ENCODE data around the gene SVIP.

Gene SVIP

GRCh38 chr11:22829231-22830081 lies at the start of gene SVIP:
SVIP (minus strand) TSS chr11:22829801; CDS start chr11:22829748, 53 bp downstream.
- DNase-seq (ENCODE audit: low read depth) = peak; percentile 88

- no peak for DNase-seq (ENCODE audit: low read depth)
These were observed 49.0 kb upstream of the SVIP start for GRCh38 chr11:22878604-22879003.

GRCh38 chr11:22878039-22878438 lies 48.4 kb upstream of the SVIP start:
- no peak for DNase-seq (ENCODE audit: low read depth)

GRCh38 chr11:22875869-22876473 lies 46.4 kb upstream of the SVIP start:
- DNase-seq (ENCODE audit: low read depth) = peak; percentile 18

DNA sequence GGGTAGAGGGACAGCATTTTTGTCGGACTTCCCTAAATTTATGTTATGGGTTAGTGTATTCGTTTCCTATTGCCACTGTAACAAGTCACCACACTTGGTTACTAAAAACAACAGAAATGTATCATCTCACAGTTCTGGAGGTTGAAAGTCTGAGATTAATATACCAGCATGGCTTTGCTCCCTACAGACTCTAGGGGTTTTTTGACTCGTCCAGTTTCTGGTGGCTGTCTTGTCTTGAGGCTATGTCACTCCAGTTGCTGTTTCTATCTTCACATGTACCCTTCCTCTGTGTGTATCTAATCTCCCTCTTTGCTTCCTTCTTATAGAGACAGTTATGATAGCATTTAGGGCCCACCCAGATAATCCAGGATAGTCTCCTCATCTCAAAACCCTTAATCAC lies 39.7 kb upstream of the SVIP start:
- DNase-seq (ENCODE audit: low read depth) = no peak

GRCh38 chr11:22860241-22860640 lies 30.6 kb upstream of the SVIP start, which contains the start of gene CCDC179:
CCDC179 (minus strand) TSS chr11:22860474; CDS start chr11:22860421, 53 bp downstream.
- DNase-seq (ENCODE audit: low read depth) = no peak

DNA sequence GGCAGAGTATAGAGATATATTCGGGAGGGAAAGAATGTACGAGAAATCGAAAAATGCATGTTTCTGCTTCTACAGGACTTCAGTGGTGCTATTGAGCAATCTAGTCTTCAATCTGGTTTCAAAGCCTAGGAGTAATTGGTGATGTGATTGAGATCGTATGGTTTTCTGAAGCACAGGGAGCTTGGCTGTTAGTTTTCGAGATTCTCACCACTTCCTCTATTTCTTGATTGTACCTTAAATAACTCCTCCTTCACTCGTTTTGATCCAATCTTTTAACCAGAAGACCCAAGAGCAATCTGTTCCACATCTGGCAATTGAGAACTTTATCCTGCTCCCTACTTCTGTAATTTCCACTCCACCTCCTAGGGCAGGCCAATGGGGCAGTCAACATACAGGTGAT lies 30.2 kb upstream of the SVIP start:
- no peak for DNase-seq (ENCODE audit: low read depth)

DNA sequence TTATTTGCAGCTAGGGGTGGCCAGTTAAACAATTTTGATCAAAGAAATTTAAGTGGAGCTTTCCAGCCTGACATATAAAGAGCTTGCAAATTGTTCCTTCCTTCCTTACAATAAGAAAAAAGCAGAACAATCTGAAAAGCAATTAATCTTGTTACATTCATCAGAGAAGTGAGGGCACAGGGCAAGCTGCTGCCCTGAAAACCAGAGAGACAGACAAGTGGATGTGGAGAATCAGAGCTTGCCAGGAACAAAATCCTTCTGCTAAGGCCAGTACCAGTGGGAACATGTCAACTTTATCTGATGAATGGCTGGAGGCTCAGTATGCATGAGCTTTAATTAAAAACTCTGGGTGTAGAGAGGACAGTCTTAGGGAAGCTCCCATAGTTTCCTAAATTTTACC lies 21.9 kb upstream of the SVIP start:
- DNase-seq (ENCODE audit: low read depth) = no peak

GRCh38 chr11:22846726-22847125 lies 17.1 kb upstream of the SVIP start:
- no peak for DNase-seq (ENCODE audit: low read depth)

DNA sequence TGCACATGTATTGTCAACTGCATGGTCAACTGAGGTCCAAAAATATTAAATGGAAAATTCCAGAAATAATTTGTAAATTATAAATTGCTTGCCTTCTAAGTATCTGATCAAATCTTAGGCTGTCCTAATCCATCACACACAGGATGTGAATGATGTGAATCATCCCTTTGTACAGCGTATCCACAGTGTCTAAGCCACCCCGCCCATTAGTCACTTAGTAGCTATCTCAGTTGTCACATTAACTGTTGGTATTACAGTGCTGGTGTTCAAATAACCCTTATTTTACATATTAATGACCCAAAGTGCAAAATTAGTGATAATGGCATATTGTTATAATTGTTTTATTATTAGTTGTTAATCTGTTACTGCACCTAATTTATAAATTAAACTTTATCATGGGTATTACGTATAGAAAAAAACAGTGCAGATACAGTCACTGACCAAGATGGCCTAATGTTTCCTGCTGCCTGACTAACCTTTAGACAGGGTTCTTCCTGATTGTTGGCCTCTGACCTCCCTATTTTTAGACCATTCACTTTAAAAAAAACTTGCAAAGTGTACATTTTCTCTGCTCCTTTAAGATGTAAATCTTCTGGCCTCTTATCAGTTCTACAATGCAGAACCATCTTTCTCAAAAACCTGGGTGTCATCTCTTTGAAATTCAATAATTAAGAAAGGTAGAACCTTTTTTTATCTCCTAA lies 2.9 kb upstream of the SVIP start:
- no peak for DNase-seq (ENCODE audit: low read depth)

DNA sequence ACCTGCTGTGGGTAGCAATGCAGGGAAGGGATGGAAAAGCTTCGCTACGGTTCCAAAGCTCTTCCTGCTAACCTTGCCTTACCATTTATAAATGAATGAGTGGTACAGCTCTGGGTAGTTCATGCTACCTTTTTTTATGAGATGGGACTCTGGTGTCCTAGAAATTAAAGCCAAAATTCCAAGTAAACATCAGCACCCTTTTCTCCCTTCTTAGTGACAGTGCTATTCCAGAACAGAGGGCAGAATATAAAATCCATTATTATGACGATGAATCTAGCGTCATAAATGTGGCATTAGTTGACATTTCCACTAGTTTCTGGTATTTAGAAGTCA lies 447 bp upstream of the SVIP start:
- no peak for DNase-seq (ENCODE audit: low read depth)

DNA sequence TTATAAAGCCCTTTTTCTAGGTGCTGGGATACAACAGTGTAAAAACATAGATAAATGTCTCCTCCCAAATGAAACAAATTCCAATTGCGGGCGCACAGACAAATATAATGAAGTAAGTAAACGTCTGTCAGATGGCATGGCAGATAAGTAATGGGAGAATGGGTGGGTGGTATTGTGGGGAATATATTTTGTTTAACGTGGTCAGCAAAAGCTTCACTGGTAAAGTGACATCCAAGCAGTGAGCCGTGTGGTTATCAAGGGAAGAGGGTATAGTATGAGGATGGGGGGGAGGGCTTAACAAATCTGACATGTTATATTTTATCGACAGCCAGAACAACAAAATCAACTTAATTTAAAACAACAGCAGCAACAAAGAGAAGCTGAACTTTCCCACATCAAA lies 1.2 kb downstream of the SVIP start:
- no peak for DNase-seq (ENCODE audit: low read depth)

- DNase-seq (ENCODE audit: low read depth) = no peak
These were observed 7.4 kb downstream of the SVIP start for GRCh38 chr11:22822203-22822602.

DNA sequence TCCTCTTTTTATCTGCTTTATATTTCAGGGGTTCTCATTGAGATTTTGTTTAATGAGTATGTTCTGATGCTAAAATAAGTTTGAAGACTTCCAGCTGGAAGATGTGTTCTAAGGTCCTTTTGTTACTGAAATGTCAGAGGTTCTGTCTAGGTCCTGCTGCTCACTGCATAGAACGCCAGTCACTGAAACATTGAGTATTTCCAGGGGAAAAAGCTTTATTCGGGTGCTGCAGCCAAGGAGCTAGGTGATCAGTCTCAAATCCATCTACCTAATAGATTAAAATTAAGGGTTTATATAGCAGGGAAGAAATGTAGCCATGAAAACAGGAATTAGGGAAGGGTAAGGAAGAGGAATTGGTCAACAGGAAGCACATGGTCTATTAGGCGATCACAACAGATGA lies 19.7 kb downstream of the SVIP start:
- DNase-seq (ENCODE audit: low read depth) = no peak

GRCh38 chr11:22808571-22809197 lies 20.9 kb downstream of the SVIP start:
- no peak for DNase-seq (ENCODE audit: low read depth)

DNA sequence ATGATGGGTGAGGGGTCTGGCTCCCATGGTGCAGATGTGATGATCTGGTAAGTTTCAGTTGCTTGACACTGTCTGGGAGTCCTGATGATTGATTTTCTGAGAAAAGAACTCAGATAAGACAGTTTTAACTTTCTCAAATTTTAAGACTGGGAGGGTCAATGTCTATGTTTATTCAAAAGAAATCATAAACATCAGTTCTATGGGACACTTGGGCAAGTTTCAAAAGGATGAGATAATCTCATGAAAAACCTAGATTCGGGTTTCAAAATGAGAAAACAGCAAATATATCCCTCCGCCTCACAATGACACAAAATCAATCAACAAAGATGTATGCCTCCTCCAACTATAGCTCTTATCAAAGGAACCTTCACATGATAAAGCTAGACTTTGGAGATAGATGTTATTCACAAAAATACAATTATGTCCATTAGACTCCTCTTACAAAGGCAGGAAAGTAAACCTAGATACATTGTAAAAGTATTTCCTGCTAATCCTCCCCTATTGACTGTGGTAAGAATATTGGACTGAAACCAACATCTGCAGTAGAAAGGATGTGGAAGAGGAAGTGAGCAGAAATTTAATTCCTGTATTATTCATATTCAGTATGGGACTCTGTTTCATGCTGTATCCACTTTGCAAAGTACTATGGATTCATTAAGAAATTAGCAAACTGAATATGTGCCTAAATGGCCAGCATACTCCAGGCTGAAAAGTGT lies 21.6 kb downstream of the SVIP start:
- DNase-seq (ENCODE audit: low read depth) = no peak

GRCh38 chr11:22807391-22807790 lies 22.2 kb downstream of the SVIP start:
- no peak for DNase-seq (ENCODE audit: low read depth)

GRCh38 chr11:22802861-22803260 lies 26.7 kb downstream of the SVIP start:
- DNase-seq (ENCODE audit: low read depth) = no peak

GRCh38 chr11:22800482-22800881 lies 29.1 kb downstream of the SVIP start:
- no peak for DNase-seq (ENCODE audit: low read depth)

DNA sequence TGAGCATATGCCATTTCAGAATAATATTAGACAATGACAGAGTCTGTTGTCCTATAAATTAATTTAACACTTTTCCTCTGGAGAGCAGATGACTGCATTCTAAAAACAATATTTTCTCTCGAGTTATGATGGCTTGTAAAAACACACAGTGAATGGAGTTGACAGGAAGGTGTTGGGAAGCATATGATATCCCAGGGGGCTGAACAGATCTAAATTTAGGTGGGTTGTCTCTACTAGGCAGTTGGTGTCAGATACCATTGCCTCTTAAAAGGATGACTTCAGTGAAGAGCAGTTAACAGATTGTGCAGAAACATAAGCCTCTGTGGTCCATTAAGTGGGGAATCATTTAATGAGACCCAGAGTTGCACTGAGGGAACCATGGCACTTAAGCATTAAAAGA lies 30.7 kb downstream of the SVIP start:
- no peak for DNase-seq (ENCODE audit: low read depth)

GRCh38 chr11:22797047-22797446 lies 32.6 kb downstream of the SVIP start:
- no peak for DNase-seq (ENCODE audit: low read depth)

DNA sequence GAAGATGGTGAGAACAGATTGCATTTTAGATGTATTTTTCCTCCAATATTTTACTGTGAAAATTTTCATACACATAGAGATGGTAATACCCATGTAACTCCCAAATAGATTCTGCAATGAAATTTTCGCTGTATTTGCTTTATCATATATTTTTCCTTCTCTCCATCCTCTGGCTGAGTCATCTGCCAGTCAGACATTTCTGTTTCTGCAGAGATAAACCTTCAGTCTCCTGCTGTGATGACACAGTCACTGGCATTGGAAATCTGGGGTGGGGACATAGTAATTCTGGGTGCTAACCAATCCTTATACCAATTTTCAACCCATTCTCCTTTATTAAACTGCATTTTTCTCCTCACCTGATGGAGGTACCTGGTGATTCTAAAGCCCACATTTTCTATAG lies 33.7 kb downstream of the SVIP start:
- no peak for DNase-seq (ENCODE audit: low read depth)

All from stimulated activated CD8-positive, alpha-beta memory T cell treated with anti-CD3 and anti-CD28 coated beads, Interleukin-4, amount 100 ng/mL, for 24 hours (primary cell).